Suprapubic skin (tissue), 4 donors: Measurements from ENCODE around the gene RNASEL. TPM values are rescaled to one million over a fixed set of nuclear protein-coding genes. Genes with fewer than 3 reads are reported as not detected.

Experiments used
- DNase-seq, 2 donors: peaks; one replicate each; pipeline ENCODE4 v3.0.0-alpha.2; 2019; ENCODE audit warnings: low spot score in 2 of 2
- H3K27ac ChIP-seq: fragments of 200-600 bp; sonication (generic); one replicate; pipeline ENCODE4 v1.5.1; 2019
- H3K27me3 ChIP-seq: fragments of 200-600 bp; sonication (generic); one replicate; pipeline ENCODE4 v1.5.1; 2019
- H3K36me3 ChIP-seq: fragments of 200-600 bp; sonication (generic); one replicate; pipeline ENCODE4 v1.5.1; 2019
- H3K4me1 ChIP-seq: fragments of 200-600 bp; sonication (generic); one replicate; pipeline ENCODE4 v1.5.1; 2019
- H3K4me3 ChIP-seq: fragments of 200-600 bp; sonication (generic); one replicate; pipeline ENCODE4 v1.5.1; 2019; ENCODE audit warnings: mild to moderate bottlenecking
- H3K9me3 ChIP-seq: fragments of 200-600 bp; sonication (generic); one replicate; pipeline ENCODE4 v1.5.1; 2019
- EP300 ChIP-seq: sonication (generic); formaldehyde crosslinking; IDR thresholded peaks from one replicate; pipeline ENCODE4 v1.6.1; 2017; ENCODE audit warnings: antibody characterized with exemption
- POLR2A ChIP-seq, 2 donors: fragments of 450-650 bp; IDR thresholded peaks; one replicate each; pipeline ENCODE4 v1.6.1; 2017; ENCODE audit warnings: antibody characterized with exemption in 2 of 2, mild to moderate bottlenecking in 2 of 2, moderate library complexity in 2 of 2
- POLR2AphosphoS5 ChIP-seq, 3 donors: sonication (generic); formaldehyde crosslinking; IDR thresholded peaks; one replicate each; pipeline ENCODE4 v1.6.1; 2017; ENCODE audit warnings: antibody characterized with exemption in 3 of 3
- WGBS: methylation state at CpG from one replicate; pipeline ENCODE4 v1.1.5; 2018; 5-methylcytosine and 5-hydroxymethylcytosine counted together
- total RNA-seq, 4 donors: library from RNA; depleted of rRNA; stranded (reverse); fragments of >200 nt; gene quantifications; one replicate each; pipeline ENCODE4 v1.1.0, GENCODE V29; 2016
- TF ChIP-seq, protein P1 (sequence below), 2 donors: fragments of 200-600 bp in 1 of 2; fragments of 450-650 bp in 1 of 2; sonication (generic) in 1 of 2; IDR thresholded peaks; one replicate each; pipeline ENCODE4 v1.5.1; 2016 to 2019; ENCODE audit warnings: antibody characterized with exemption in 2 of 2, mild to moderate bottlenecking in 1 of 2, moderate library complexity in 1 of 2

Gene RNASEL
- total RNA-seq, 4 donors from 2014 or later = 4.1 to 10.7 (median 6.2) TPM

DNA sequence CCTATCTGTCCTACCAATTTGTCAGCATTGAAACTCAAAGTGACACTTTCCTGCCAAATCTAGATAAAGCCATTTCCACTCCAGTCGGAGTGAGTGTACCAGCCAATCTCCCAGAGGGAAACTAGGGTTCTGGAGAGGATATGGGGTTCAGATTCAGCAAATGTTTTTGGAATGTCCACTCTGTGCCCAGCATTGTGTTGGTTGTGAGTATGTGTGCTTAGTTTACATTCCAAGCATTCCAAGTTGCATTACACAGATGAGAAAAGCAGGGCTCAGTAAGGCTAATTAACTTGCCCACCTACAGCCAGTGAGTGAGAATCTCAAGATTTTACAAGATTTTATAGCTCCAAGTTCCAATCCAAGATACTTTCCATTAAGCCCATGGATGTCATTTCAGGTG, 41.5 kb upstream of the RNASEL start:
- H3K36me3 ChIP-seq = no peaks in the 10 kb centered on the region
- peaks cover 15% of the 10 kb centered on the region for H3K4me1 ChIP-seq
- no peak for DNase-seq
- 40% methylated on average over 1 of the region's 1 CpG for WGBS
- no peaks in the 10 kb centered on the region for H3K9me3 ChIP-seq
- no peak overlapping the region for H3K27ac ChIP-seq
- H3K4me3 ChIP-seq = no peak overlapping the region
- TF ChIP-seq, protein P1, sequence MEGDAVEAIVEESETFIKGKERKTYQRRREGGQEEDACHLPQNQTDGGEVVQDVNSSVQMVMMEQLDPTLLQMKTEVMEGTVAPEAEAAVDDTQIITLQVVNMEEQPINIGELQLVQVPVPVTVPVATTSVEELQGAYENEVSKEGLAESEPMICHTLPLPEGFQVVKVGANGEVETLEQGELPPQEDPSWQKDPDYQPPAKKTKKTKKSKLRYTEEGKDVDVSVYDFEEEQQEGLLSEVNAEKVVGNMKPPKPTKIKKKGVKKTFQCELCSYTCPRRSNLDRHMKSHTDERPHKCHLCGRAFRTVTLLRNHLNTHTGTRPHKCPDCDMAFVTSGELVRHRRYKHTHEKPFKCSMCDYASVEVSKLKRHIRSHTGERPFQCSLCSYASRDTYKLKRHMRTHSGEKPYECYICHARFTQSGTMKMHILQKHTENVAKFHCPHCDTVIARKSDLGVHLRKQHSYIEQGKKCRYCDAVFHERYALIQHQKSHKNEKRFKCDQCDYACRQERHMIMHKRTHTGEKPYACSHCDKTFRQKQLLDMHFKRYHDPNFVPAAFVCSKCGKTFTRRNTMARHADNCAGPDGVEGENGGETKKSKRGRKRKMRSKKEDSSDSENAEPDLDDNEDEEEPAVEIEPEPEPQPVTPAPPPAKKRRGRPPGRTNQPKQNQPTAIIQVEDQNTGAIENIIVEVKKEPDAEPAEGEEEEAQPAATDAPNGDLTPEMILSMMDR (IDR thresholded peaks at IDR 0.05) = no peak
- TF ChIP-seq EP300 (no peak), POLR2AphosphoS5 (IDR thresholded peaks at IDR 0.05) (no peak), POLR2A (IDR thresholded peaks at IDR 0.05) (no peak)
- H3K27me3 ChIP-seq = no peaks in the 10 kb centered on the region

- Histone ChIP-seq H3K27ac (no peak overlapping the region), H3K36me3 (no peaks in the 10 kb centered on the region), H3K4me1 (peaks cover 20% of the 10 kb centered on the region), H3K27me3 (no peaks in the 10 kb centered on the region), H3K4me3 (no peak overlapping the region), H3K9me3 (no peaks in the 10 kb centered on the region)
- TF ChIP-seq POLR2A (IDR thresholded peaks at IDR 0.05) (no peak), EP300 (no peak)
- DNase-seq = no peak
- 66% methylated on average over 3 of the region's 3 CpGs for WGBS
Measured at GRCh38 chr1:182629499-182630096, 40.5 kb upstream of the RNASEL start.

DNA sequence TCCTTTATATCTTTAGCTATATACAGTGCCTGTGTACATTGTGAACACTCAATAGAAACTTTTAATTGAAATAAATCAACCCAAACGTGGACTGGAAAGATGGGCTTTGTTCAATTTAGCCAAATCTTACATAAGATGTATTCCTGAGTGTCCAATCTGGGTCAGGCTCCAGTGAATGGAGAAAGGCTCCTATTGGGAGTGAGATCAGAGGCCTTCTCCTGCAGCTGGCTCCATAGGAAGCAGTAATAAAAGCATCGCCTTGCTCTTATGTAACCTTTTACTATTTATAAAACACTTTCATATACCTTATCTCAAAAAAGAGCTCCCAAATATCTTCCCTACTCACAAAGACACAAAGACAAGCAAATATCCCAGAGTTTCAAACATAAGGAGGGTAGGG, 40.0 kb upstream of the RNASEL start:
- Histone ChIP-seq H3K27me3 (no peaks in the 10 kb centered on the region), H3K27ac (no peak overlapping the region), H3K36me3 (no peaks in the 10 kb centered on the region), H3K4me3 (no peak overlapping the region), H3K9me3 (no peaks in the 10 kb centered on the region), H3K4me1 (peaks cover 25% of the 10 kb centered on the region)
- TF ChIP-seq POLR2AphosphoS5 (IDR thresholded peaks at IDR 0.05) (no peak), POLR2A (IDR thresholded peaks at IDR 0.05) (no peak), EP300 (no peak)
- TF ChIP-seq, protein P1 (IDR thresholded peaks at IDR 0.05) = no peak
- 82% methylated on average over 2 of the region's 2 CpGs for WGBS
- no peak for DNase-seq

GRCh38 chr1:182628657-182629056, 39.6 kb upstream of the RNASEL start:
- WGBS = 44% methylated on average over 1 of the region's 1 CpG
- Histone ChIP-seq H3K4me3 (no peak overlapping the region), H3K36me3 (no peaks in the 10 kb centered on the region), H3K27ac (no peak overlapping the region), H3K4me1 (peaks cover 29% of the 10 kb centered on the region), H3K27me3 (no peaks in the 10 kb centered on the region), H3K9me3 (no peaks in the 10 kb centered on the region)
- no peak for DNase-seq
- no peak for TF ChIP-seq EP300
- TF ChIP-seq, protein P1 (IDR thresholded peaks at IDR 0.05) = no peak
- no peak for TF ChIP-seq POLR2A (IDR thresholded peaks at IDR 0.05)
- TF ChIP-seq POLR2AphosphoS5 (IDR thresholded peaks at IDR 0.05) = no peak

DNA sequence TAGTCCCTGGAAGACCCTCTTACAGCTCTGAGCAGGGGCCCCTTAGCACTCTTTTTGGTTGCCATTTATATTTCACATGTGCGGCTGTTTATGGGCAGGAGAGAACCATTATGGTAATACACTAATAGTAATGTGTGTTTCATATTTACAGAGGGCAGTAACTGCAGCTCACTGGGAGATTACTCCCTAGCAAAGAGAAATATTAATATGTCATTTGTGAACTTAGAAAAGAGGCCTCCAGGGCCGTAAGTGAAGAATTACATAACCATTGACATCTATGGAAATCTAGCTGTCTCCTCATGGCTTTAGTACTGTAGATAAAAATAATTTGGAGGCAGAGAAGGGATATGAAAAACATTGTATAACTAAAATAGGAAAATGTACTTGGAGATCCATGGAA, 38.6 kb upstream of the RNASEL start:
- Histone ChIP-seq H3K4me1 (peaks cover 36% of the 10 kb centered on the region), H3K4me3 (no peak overlapping the region), H3K36me3 (no peaks in the 10 kb centered on the region), H3K27ac (no peak overlapping the region), H3K27me3 (no peaks in the 10 kb centered on the region), H3K9me3 (no peaks in the 10 kb centered on the region)
- TF ChIP-seq, protein P1 (IDR thresholded peaks at IDR 0.05) = no peak
- no peak for DNase-seq
- 84% methylated on average over 2 of the region's 2 CpGs for WGBS

GRCh38 chr1:182626527-182626926, 37.5 kb upstream of the RNASEL start:
- H3K4me1 ChIP-seq = peaks cover 36% of the 10 kb centered on the region
- H3K36me3 ChIP-seq = no peaks in the 10 kb centered on the region
- TF ChIP-seq POLR2AphosphoS5 (IDR thresholded peaks at IDR 0.05) = no peak
- TF ChIP-seq EP300 = no peak
- TF ChIP-seq, protein P1 (IDR thresholded peaks at IDR 0.05) = no peak
- H3K9me3 ChIP-seq = no peaks in the 10 kb centered on the region
- 47% methylated on average over 1 of the region's 1 CpG for WGBS
- H3K27me3 ChIP-seq = no peaks in the 10 kb centered on the region
- H3K27ac ChIP-seq = no peak overlapping the region
- no peak for DNase-seq
- H3K4me3 ChIP-seq = no peak overlapping the region
